Small intestine (tissue), 4 donors: Measurements from ENCODE around the gene BRD9. TPM values are rescaled to one million over a fixed set of nuclear protein-coding genes. Genes with fewer than 3 reads are reported as not detected.

Experiments
- polyA plus RNA-seq, 4 donors: library from polyadenylated mRNA; stranded (reverse) in 3 of 4; unstranded in 1 of 4; fragments of 200-250 nt in 3 of 4; fragments of 120-200 nt in 1 of 4; gene quantifications; one replicate each; pipeline versions ENCODE4 v1.2.1 to v1.2.3, GENCODE V29; 2013
- donor health status: healthy with polysubstance abuse.
- donor health status: Bipolar disorder and iron deficiency.
- donor health status: healthy.

Gene BRD9
- polyA plus RNA-seq, 4 donors = 21.2 to 53.2 (median 30.5) TPM

Other genes with a start within 250 kb of the BRD9 start
- 1 to 10 TPM; 3.0 to 6.3 (median 5.5) TPM for gene TPPP, start 199.4 kb downstream of the BRD9 start, polyA plus RNA-seq
- gene ZDHHC11B, start 108.1 kb downstream of the BRD9 start, polyA plus RNA-seq = 10 to 100 TPM in 2 of 4 donors, 1 to 10 TPM in 2; 2.2 to 18.8 (median 9.5) TPM
- gene ZDHHC11, start 41.8 kb downstream of the BRD9 start, polyA plus RNA-seq = 10 to 100 TPM in 1 of 4 donors, 1 to 10 TPM in 3; 4.9 to 40.5 (median 6.5) TPM
- gene TRIP13, start 83 bp upstream of the BRD9 start, polyA plus RNA-seq = 10 to 100 TPM in 1 of 4 donors, 1 to 10 TPM in 3; 1.6 to 12.1 (median 7.1) TPM
- gene NKD2, start 116.0 kb upstream of the BRD9 start, polyA plus RNA-seq = 10 to 100 TPM in 1 of 4 donors, 1 to 10 TPM in 1, under 1 TPM in 2; 0.22 to 11.9 (median 2.2) TPM
- gene SLC12A7, start 219.3 kb upstream of the BRD9 start, polyA plus RNA-seq = 10 to 100 TPM; 32.7 to 79.9 (median 44.5) TPM